GM12878 (cell line): Measurements from ENCODE around the gene PHYH. TPM values are rescaled to one million over a fixed set of nuclear protein-coding genes. Genes with fewer than 3 reads are reported as not detected.
"Not testable (repeated sequence)": the region's sequence is repeated elsewhere in the genome, so short reads cannot be mapped to it uniquely, and the experiment has no call there.

Experiments used
- ATAC-seq: fragments of 200-7000 bp; cut with Tn5 transposase; 3 replicates; pipeline ENCODE4 v1.9.1; 2020; ENCODE audit warnings: mild to moderate bottlenecking, moderate library complexity
- BruUV-seq: library from RNA; stranded (reverse); fragments of 400-500 nt; replicated peaks from 2 replicates; lab custom pipeline; 2021; lab: Mats Ljungman, UMichigan
- CTCF ChIA-PET: fragments of 300-600 bp; sonication (Branson Sonifier 250); formaldehyde crosslinking; extraction: SDS; loops from one replicate; lab custom pipeline; 2021; ENCODE audit warnings: inconsistent platforms; lab: Yijun Ruan, JAX
- POLR2A ChIA-PET: fragments of 350-600 bp; formaldehyde crosslinking; extraction: SDS; loops from one replicate; lab custom pipeline; 2021; ENCODE audit warnings: inconsistent platforms; lab: Charles Lee
- RAD21 ChIA-PET: fragments of 300-600 bp; sonication (Branson Sonifier 250); formaldehyde crosslinking; loops from one replicate; lab custom pipeline; 2023; ENCODE audit warnings: antibody characterized with exemption; ENCODE audit not compliant: unreplicated experiment; lab: Charles Lee
- SMC1A ChIA-PET: fragments of 300-600 bp; sonication (Branson Sonifier 250); formaldehyde crosslinking; loops from one replicate; lab custom pipeline; 2023; ENCODE audit not compliant: unreplicated experiment, uncharacterized antibody; lab: Charles Lee
- DNase-seq: peaks from one replicate; pipeline ENCODE4 v3.0.0-alpha.2; 2011; ENCODE audit warnings: low read depth, low spot score
- FAIRE-seq: peaks from 3 replicates; lab custom pipeline; 2011; peaks lifted over from hg19 to GRCh38; lab: Jason Lieb, UNC
- H2AFZ ChIP-seq: 2 replicates; pipeline ENCODE4 v1.6.0; 2011; ENCODE audit warnings: low read depth, low read length, control low read depth; ENCODE audit not compliant: control insufficient read depth
- H3K27ac ChIP-seq: 2 replicates; pipeline ENCODE4 v1.5.1; 2011; ENCODE audit warnings: control low read depth; ENCODE audit not compliant: control insufficient read depth, insufficient read depth
- H3K27me3 ChIP-seq, 2 experiments: replicated peaks in 1 of 2; 2 replicates each; pipeline versions ENCODE4 v1.6.0 to v1.6.1; 2011; ENCODE audit warnings: low read length in 1 of 2; ENCODE audit not compliant: control insufficient read depth in 2 of 2, insufficient read depth in 2 of 2
- H3K36me3 ChIP-seq, 2 experiments: 2 replicates each; pipeline ENCODE4 v1.5.1; 2011; ENCODE audit warnings: low read length in 1 of 2; ENCODE audit not compliant: control insufficient read depth in 2 of 2, insufficient read depth in 2 of 2
- H3K4me1 ChIP-seq: 2 replicates; pipeline ENCODE4 v1.6.1; 2011; ENCODE audit warnings: mild to moderate bottlenecking, low read length, moderate library complexity, mixed read lengths; ENCODE audit not compliant: control insufficient read depth, insufficient read depth
- H3K4me2 ChIP-seq: 2 replicates; pipeline ENCODE4 v1.6.0; 2011; ENCODE audit warnings: control low read depth; ENCODE audit not compliant: control insufficient read depth, insufficient read depth
- H3K4me3 ChIP-seq: fragments of 200-600 bp; sonication (generic); 2 replicates; pipeline ENCODE4 v1.5.1; 2016
- H3K79me2 ChIP-seq: 2 replicates; pipeline ENCODE4 v1.6.0; 2011; ENCODE audit warnings: low read length; ENCODE audit not compliant: control insufficient read depth, insufficient read depth
- H3K9ac ChIP-seq: 2 replicates; pipeline ENCODE4 v1.8.0; 2011; ENCODE audit warnings: low read length, control low read depth, mixed read lengths; ENCODE audit not compliant: control insufficient read depth, insufficient read depth
- H3K9me3 ChIP-seq: replicated peaks from 3 replicates; pipeline ENCODE4 v1.5.1; 2011; ENCODE audit warnings: mild to moderate bottlenecking, low read length; ENCODE audit not compliant: control insufficient read depth, insufficient read depth
- H4K20me1 ChIP-seq: 2 replicates; pipeline ENCODE4 v1.6.0; 2011; ENCODE audit not compliant: control insufficient read depth, insufficient read depth
- ATF7 ChIP-seq: fragments of 450-650 bp; IDR thresholded peaks from 2 replicates; pipeline ENCODE4 v1.6.1; 2016; ENCODE audit warnings: low read depth, mild to moderate bottlenecking
- CREB1 ChIP-seq: IDR thresholded peaks from 2 replicates; pipeline ENCODE4 v1.6.1; 2012; ENCODE audit warnings: low read depth, mild to moderate bottlenecking, inconsistent platforms
- E2F4 ChIP-seq: IDR thresholded peaks from 2 replicates; pipeline ENCODE4 v1.6.1; 2012; ENCODE audit warnings: low read depth, low read length, improper control_type of control experiment
- FOS ChIP-seq: IDR thresholded peaks from 3 replicates; pipeline ENCODE4 v1.6.1; 2011; ENCODE audit warnings: borderline replicate concordance; ENCODE audit not compliant: insufficient read length; ENCODE audit errors: extremely low read depth
- MEF2A ChIP-seq: IDR thresholded peaks from 2 replicates; pipeline ENCODE4 v1.6.1; 2011; ENCODE audit warnings: low read depth, mild to moderate bottlenecking, low read length, moderate library complexity; ENCODE audit not compliant: insufficient read depth
- MXI1 ChIP-seq: fragments of 150-350 bp; IDR thresholded peaks from 2 replicates; pipeline ENCODE4 v1.6.1; 2011; ENCODE audit warnings: low read depth, mild to moderate bottlenecking, inconsistent platforms, low read length, improper control_type of control experiment
- RELA ChIP-seq: fragments of 450-650 bp; IDR thresholded peaks from 2 replicates; pipeline ENCODE4 v1.8.0; 2014; ENCODE audit warnings: borderline replicate concordance; ENCODE audit not compliant: partially characterized antibody
- SMAD5 ChIP-seq: IDR thresholded peaks from 2 replicates; pipeline ENCODE4 v1.6.1; 2016; ENCODE audit warnings: antibody characterized with exemption, low read depth
- TCF3 ChIP-seq: IDR thresholded peaks from 2 replicates; pipeline ENCODE4 v1.6.1; 2012; ENCODE audit warnings: low read depth, mild to moderate bottlenecking, low read length, borderline replicate concordance; ENCODE audit not compliant: insufficient read depth
- USF1 ChIP-seq: IDR thresholded peaks from 2 replicates; pipeline ENCODE4 v1.6.1; 2011; ENCODE audit warnings: borderline replicate concordance, low read depth, mild to moderate bottlenecking, moderate library complexity, mixed read lengths, low read length; ENCODE audit not compliant: insufficient read depth; ENCODE audit errors: extremely low read length
- YBX1 ChIP-seq: fragments of 450-650 bp; IDR thresholded peaks from 2 replicates; pipeline ENCODE4 v1.6.1; 2016; ENCODE audit warnings: antibody characterized with exemption
- ZBTB4 ChIP-seq: fragments of 450-650 bp; formaldehyde crosslinking; IDR thresholded peaks from 2 replicates; pipeline ENCODE4 v1.4.0; 2022; ENCODE audit warnings: mild to moderate bottlenecking, moderate library complexity
- WGBS: methylation state at CpG from one replicate; pipeline ENCODE4 v1.1.6; 2016; ENCODE audit warnings: low lambda C conversion rate; ENCODE audit not compliant: insufficient replicate concordance, insufficient coverage; ENCODE audit errors: missing lambda C conversion rate; 5-methylcytosine and 5-hydroxymethylcytosine counted together
- in situ Hi-C: fragments of 300-500 bp; cut with MboI; formaldehyde crosslinking; loops from 9 replicates; pipeline ENCODE4 v1.14.3; 2018; ENCODE audit warnings: mixed read lengths
- intact Hi-C: fragments of 100-400 bp; cut with micrococcal nuclease; formaldehyde crosslinking; loops from one replicate; pipeline ENCODE4 v1.14.2; 2022; ENCODE audit not compliant: unreplicated experiment
- polyA plus RNA-seq, 11 experiments: library from polyadenylated mRNA; depleted of rRNA in 4 of 11; unstranded in 6 of 11; stranded (reverse) in 5 of 11; fragments of >200 nt; fragmentation: Nextera tagmentation in 4 of 11; fragmentation: Illumina TruSeq in 1 of 11; extraction: Ambion mirVana in 4 of 11; extraction: Trizol in 1 of 11; gene quantifications; 1 replicate in 1 of 11; 2 replicates in 10 of 11; pipeline versions ENCODE4 v1.2.1 to v1.2.3, GENCODE V29; 2011 to 2016; ENCODE audit warnings: inconsistent platforms in 2 of 11, missing spikeins in 2 of 11, low read depth in 1 of 11
- total RNA-seq, 4 experiments: library from RNA; depleted of rRNA in 3 of 4; stranded (reverse); fragments of >200 nt in 3 of 4; fragmentation: Illumina TruSeq in 1 of 4; extraction: Trizol in 1 of 4; gene quantifications; 2 replicates each; pipeline versions ENCODE4 v1.2.1 to v1.2.3, GENCODE V29; 2013 to 2021

Gene PHYH
- total and polyA plus RNA-seq, 10 of the 15 experiments (the other 5 are each of a cell fraction or from before 2014, with no cell fraction given), result 3.2 to 10.3 (median 5.0) TPM

- H3K4me3 ChIP-seq, H3K36me3 ChIP-seq, intact Hi-C loops, FAIRE-seq, SMC1A ChIA-PET, H3K27ac ChIP-seq, H3K79me2 ChIP-seq, H3K4me2 ChIP-seq, H3K4me1 ChIP-seq, POLR2A ChIA-PET, H4K20me1 ChIP-seq, CTCF ChIA-PET, H3K9ac ChIP-seq, ATAC-seq, H2AFZ ChIP-seq, H3K27me3 ChIP-seq, DNase-seq, H3K9me3 ChIP-seq, BruUV-seq, in situ Hi-C loops: not testable (repeated sequence)
- RAD21 ChIA-PET, result interaction anchor here (1.9 kb wide), 1 partner anchor 27 kb away, joined by 7 read pairs; no protein-coding TSS in a partner anchor
- 95% methylated on average over 11 of the region's 11 CpGs for WGBS
Observed at GRCh38 chr10:13276146-13276545, 23.7 kb downstream of the PHYH start.

GRCh38 chr10:13272164-13272571 is 27.7 kb downstream of the PHYH start:
- DNase-seq, result no peak
- BruUV-seq, result no TSS peak
- Histone ChIP-seq H3K36me3 (no peaks in the 10 kb centered on the region), H2AFZ (no peak overlapping the region), H4K20me1 (no peaks in the 10 kb centered on the region), H3K9me3 (no peaks in the 10 kb centered on the region), H3K27ac (no peak overlapping the region), H3K4me1 (peaks cover 4% of the 10 kb centered on the region; the same call in 1 of the 2 replicates), H3K4me2 (no peak overlapping the region), H3K27me3 (no peaks in the 10 kb centered on the region), H3K79me2 (no peaks in the 10 kb centered on the region), H3K4me3 (no peak overlapping the region), H3K9ac (no peak overlapping the region)
- no peak for ATAC-seq
- WGBS, result 54% methylated on average over 12 of the region's 12 CpGs
- FAIRE-seq, result no peak
- intact Hi-C loops, result no loop called here
- ChIA-PET SMC1A (interaction anchor here (1.7 kb wide), 2 partner anchors 16 to 31 kb away, joined by 5 to 6 read pairs; no protein-coding TSS in a partner anchor), RAD21 (interaction anchor here (1.1 to 1.2 kb wide), 2 partner anchors 10 to 32 kb away, joined by 3 to 5 read pairs; no protein-coding TSS in a partner anchor), POLR2A (no interaction called here), CTCF (interaction anchor here (1.1 to 4.9 kb wide), 4 partner anchors 19 to 31 kb away, joined by 3 to 22 read pairs (median 4); partner anchors contain the start of gene PHYH)
- in situ Hi-C loops, result no loop called here
- TF ChIP-seq RELA, result no peak
- no peak for TF ChIP-seq FOS
- TF ChIP-seq MEF2A, result no peak
- TF ChIP-seq CREB1, result no peak
- TF ChIP-seq YBX1, result no peak
- TF ChIP-seq USF1, result no peak
- no peak for TF ChIP-seq E2F4
- no peak for TF ChIP-seq MXI1
- TF ChIP-seq ZBTB4 (CRISPR knock-in tag), result no peak
- TF ChIP-seq ATF7, result no peak
- no peak for TF ChIP-seq SMAD5
- no peak for TF ChIP-seq TCF3
